HEK293T (cell line): ENCODE results near the gene TMEM51.

Experiments
- CTBP1 ChIP-seq: fragments of 450-650 bp; IDR thresholded peaks from 2 replicates; pipeline ENCODE4 v1.6.1; 2016; ENCODE audit warnings: borderline replicate concordance
- ELF4 ChIP-seq: fragments of 450-650 bp; IDR thresholded peaks from 2 replicates; pipeline ENCODE4 v1.6.1; 2017; ENCODE audit warnings: antibody characterized with exemption
- FOXK2 ChIP-seq: fragments of 450-650 bp; IDR thresholded peaks from 2 replicates; pipeline ENCODE4 v1.6.1; 2016; ENCODE audit warnings: mild to moderate bottlenecking
- FOXM1 ChIP-seq: fragments of 450-650 bp; IDR thresholded peaks from 2 replicates; pipeline ENCODE4 v1.6.1; 2017; ENCODE audit warnings: mild to moderate bottlenecking, borderline replicate concordance
- HDGF ChIP-seq: fragments of 450-650 bp; IDR thresholded peaks from 2 replicates; pipeline ENCODE4 v1.6.1; 2017; ENCODE audit warnings: antibody characterized with exemption, borderline replicate concordance
- L3MBTL2 ChIP-seq: fragments of 450-650 bp; conservative IDR thresholded peaks from 2 replicates; pipeline ENCODE4 v1.6.1; 2016; ENCODE audit warnings: mild to moderate bottlenecking
- SP1 ChIP-seq: fragments of 450-650 bp; IDR thresholded peaks from 2 replicates; pipeline ENCODE4 v1.6.1; 2017
- SUZ12 ChIP-seq: fragments of 450-650 bp; IDR thresholded peaks from 2 replicates; pipeline ENCODE4 v1.6.1; 2016; ENCODE audit warnings: mild to moderate bottlenecking
- ZNF384 ChIP-seq: fragments of 450-650 bp; IDR thresholded peaks from 2 replicates; pipeline ENCODE4 v1.6.1; 2016

- TF ChIP-seq SUZ12, result no peak
- TF ChIP-seq SP1, result no peak
- TF ChIP-seq FOXM1, result no peak
- TF ChIP-seq HDGF, result no peak
- TF ChIP-seq CTBP1, result no peak
- TF ChIP-seq FOXK2, result no peak
- TF ChIP-seq ELF4, result no peak
- TF ChIP-seq L3MBTL2, result no peak
- no peak for TF ChIP-seq ZNF384
Measured at GRCh38 chr1:15110867-15111230, 42.7 kb upstream of the TMEM51 start.
